ENCODE data around the gene ADAR. TPM values are rescaled to one million over a fixed set of nuclear protein-coding genes. Genes with fewer than 3 reads are reported as not detected.
A peak's percentile ranks its signal among the peaks of the same experiment; 100 is the strongest.

The ADAR gene
- total and polyA plus RNA-seq, 4 experiments from 2014 or later: 64.4 to 247 (median 201) TPM

GRCh38 chr1:154586231-154586630 lies 21.8 kb downstream of the ADAR start:
- ChIA-PET POLR2A (ENCODE audit: partially characterized antibody) (no interaction called here), CTCF (ENCODE audit: partially characterized antibody) (no interaction called here)
- peaks cover 96% of the 10 kb centered on the region for H3K36me3 ChIP-seq (ENCODE audit: insufficient read depth, low read length)
- intact Hi-C loops (cut with micrococcal nuclease): no loop called here
- Mint-ChIP-seq H3K4me1 (peaks cover 0 to 4% (median under 1%) of the 10 kb centered on the region in 4 donors), H3K27ac (no peak overlapping the region), H3K36me3 (peaks cover 75 to 91% of the 10 kb centered on the region in 2 donors), H3K4me3 (no peak overlapping the region), H3K9me3 (no peaks in the 10 kb centered on the region), H3K27me3 (no peaks in the 10 kb centered on the region)
- no peaks in the 10 kb centered on the region for H3K4me1 ChIP-seq (ENCODE audit: insufficient read depth, low read length)
- no peak overlapping the region for H3K4me3 ChIP-seq (ENCODE audit: low read length in 2 of 2)
- H3K9me3 ChIP-seq (ENCODE audit: control insufficient read depth in 1 of 2, low read length in 2 of 2): no peaks in the 10 kb centered on the region
- no peak overlapping the region for H3K27ac ChIP-seq (ENCODE audit: low read depth, low read length)
- H3K27me3 ChIP-seq (ENCODE audit: insufficient read depth, low read length): no peaks in the 10 kb centered on the region
- no peak for DNase-seq

DNA sequence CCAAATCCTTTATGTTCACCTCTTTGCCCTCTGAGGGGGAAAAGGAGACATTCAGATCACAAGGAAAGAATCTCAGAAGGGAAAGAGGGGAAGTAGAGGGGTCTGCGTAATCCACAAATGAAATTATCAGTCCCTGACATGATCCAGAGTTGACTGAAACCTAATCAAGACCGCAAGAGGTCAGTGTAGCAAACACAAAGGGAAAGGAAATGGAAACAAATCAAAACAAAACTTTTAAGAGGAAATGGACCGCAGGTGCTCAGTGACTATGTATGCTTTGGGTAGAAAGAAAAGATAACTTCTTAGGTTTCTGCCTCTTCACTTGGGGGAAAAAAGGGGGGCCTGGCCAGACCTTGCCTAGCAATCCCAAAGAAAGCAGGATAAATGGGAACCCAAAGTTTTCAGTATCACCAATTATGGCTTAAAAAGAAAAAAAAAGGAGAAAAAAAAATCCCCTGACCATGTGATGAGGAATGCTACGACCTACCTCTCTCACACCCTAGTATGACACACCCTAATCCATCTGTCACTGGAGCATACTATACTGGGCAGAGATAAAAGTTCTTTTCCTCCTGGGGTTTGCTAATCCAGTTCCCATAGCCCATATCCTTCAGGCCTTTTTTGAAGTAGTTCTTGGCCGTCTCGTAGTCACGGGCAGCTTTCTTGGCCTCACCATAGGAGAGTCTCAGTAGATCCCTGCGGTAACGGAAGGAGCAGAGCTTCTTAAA lies 23.6 kb downstream of the ADAR start:
- no peaks in the 10 kb centered on the region for H3K9me3 Mint-ChIP-seq
- H3K4me1 Mint-ChIP-seq: peaks cover 0 to 4% (median under 1%) of the 10 kb centered on the region in 4 donors
- Histone ChIP-seq H3K4me1 (ENCODE audit: insufficient read depth, low read length) (no peaks in the 10 kb centered on the region), H3K4me3 (ENCODE audit: low read length in 2 of 2) (no peak overlapping the region), H3K9me3 (ENCODE audit: control insufficient read depth in 1 of 2, low read length in 2 of 2) (no peaks in the 10 kb centered on the region), H3K27ac (ENCODE audit: low read depth, low read length) (no peak overlapping the region), H3K36me3 (ENCODE audit: insufficient read depth, low read length) (peaks cover 91% of the 10 kb centered on the region), H3K27me3 (ENCODE audit: insufficient read depth, low read length) (no peaks in the 10 kb centered on the region)
- peak overlapping the region in 3 of 7 donors; percentile 30 to 75 (median 68) for H3K27ac Mint-ChIP-seq
- ChIA-PET CTCF (ENCODE audit: partially characterized antibody) (interaction anchor here (1.7 kb wide), 1 partner anchor 25 kb away, joined by 3 read pairs; no protein-coding TSS in a partner anchor), POLR2A (ENCODE audit: partially characterized antibody) (no interaction called here)
- no peak for DNase-seq
- intact Hi-C loops (cut with micrococcal nuclease): no loop called here
- no peaks in the 10 kb centered on the region for H3K27me3 Mint-ChIP-seq
- peaks cover 79 to 92% of the 10 kb centered on the region in 2 donors for H3K36me3 Mint-ChIP-seq
- H3K4me3 Mint-ChIP-seq: no peak overlapping the region

DNA sequence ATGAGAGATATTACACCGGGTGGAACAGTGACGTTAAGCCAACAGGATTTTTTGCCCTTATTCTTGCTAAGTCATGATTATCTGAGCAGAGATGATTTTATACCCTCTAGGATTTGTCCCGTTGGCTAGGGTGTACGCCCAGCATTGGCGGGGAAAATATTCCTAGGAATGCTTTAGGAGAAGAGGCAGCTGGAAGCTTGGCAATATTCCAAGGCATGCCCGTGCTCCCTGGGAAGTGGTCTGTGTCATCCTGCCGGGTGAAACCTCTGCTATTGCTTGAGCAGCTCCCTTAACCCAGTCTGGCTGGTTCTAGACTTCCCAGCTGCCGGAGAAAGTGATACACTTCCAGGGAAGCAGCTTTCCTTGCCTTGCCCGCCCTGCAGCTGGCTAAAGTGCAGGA lies 24.2 kb downstream of the ADAR start:
- POLR2A ChIA-PET (ENCODE audit: partially characterized antibody): no interaction called here
- Mint-ChIP-seq H3K4me3 (no peak overlapping the region), H3K36me3 (peaks cover 81 to 92% of the 10 kb centered on the region in 2 donors)

DNA sequence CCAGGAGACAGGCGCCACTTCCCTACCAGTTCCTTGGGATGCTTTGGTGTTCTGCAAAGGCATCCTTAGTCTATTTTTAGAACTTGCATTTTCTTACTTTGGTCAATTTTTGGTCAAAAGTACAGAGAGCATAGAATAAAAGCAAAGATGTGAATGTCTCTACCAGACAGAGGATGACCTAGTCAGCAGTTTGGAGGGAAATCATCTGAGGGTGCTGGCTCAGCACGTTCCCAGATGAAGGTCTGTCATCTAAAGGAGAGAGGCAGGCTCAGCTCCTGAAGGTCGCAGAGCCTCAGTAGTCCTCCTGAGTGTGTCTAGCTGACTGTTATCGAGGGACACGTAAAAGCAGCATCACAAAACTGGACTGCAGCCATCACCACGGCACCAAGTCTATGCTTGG lies 25.1 kb downstream of the ADAR start:
- no peak overlapping the region for H3K4me3 ChIP-seq (ENCODE audit: low read length in 2 of 2)
- no peaks in the 10 kb centered on the region for H3K9me3 ChIP-seq (ENCODE audit: control insufficient read depth in 1 of 2, low read length in 2 of 2)
- H3K36me3 Mint-ChIP-seq: peaks cover 78 to 87% of the 10 kb centered on the region in 2 donors
- H3K36me3 ChIP-seq (ENCODE audit: insufficient read depth, low read length): peaks cover 84% of the 10 kb centered on the region
- H3K27me3 Mint-ChIP-seq: no peaks in the 10 kb centered on the region
- H3K27ac Mint-ChIP-seq: no peak overlapping the region
- H3K4me3 Mint-ChIP-seq: no peak overlapping the region
- ChIA-PET POLR2A (ENCODE audit: partially characterized antibody) (no interaction called here), CTCF (ENCODE audit: partially characterized antibody) (no interaction called here)
- peaks cover 0 to 4% (median under 1%) of the 10 kb centered on the region in 4 donors for H3K4me1 Mint-ChIP-seq
- no peak for DNase-seq
- no peaks in the 10 kb centered on the region for H3K4me1 ChIP-seq (ENCODE audit: insufficient read depth, low read length)
- no peaks in the 10 kb centered on the region for H3K27me3 ChIP-seq (ENCODE audit: insufficient read depth, low read length)
- intact Hi-C loops (cut with micrococcal nuclease): no loop called here
- no peaks in the 10 kb centered on the region for H3K9me3 Mint-ChIP-seq
- no peak overlapping the region for H3K27ac ChIP-seq (ENCODE audit: low read depth, low read length)

More for the DNA sequence above, 24.2 kb downstream of the ADAR start:
- no peaks in the 10 kb centered on the region for H3K27me3 Mint-ChIP-seq
- Histone ChIP-seq H3K27me3 (ENCODE audit: insufficient read depth, low read length) (no peaks in the 10 kb centered on the region), H3K27ac (ENCODE audit: low read depth, low read length) (no peak overlapping the region), H3K4me1 (ENCODE audit: insufficient read depth, low read length) (no peaks in the 10 kb centered on the region), H3K4me3 (ENCODE audit: low read length in 2 of 2) (no peak overlapping the region), H3K9me3 (ENCODE audit: control insufficient read depth in 1 of 2, low read length in 2 of 2) (no peaks in the 10 kb centered on the region), H3K36me3 (ENCODE audit: insufficient read depth, low read length) (peaks cover 89% of the 10 kb centered on the region)
- intact Hi-C loops (cut with micrococcal nuclease): no loop called here
- H3K9me3 Mint-ChIP-seq: no peaks in the 10 kb centered on the region
- peaks cover 0 to 4% (median under 1%) of the 10 kb centered on the region in 4 donors for H3K4me1 Mint-ChIP-seq
- CTCF ChIA-PET (ENCODE audit: partially characterized antibody): no interaction called here
- no peak overlapping the region for H3K27ac Mint-ChIP-seq
- DNase-seq: no peak

GRCh38 chr1:154581766-154582165 lies 26.2 kb downstream of the ADAR start:
- Mint-ChIP-seq H3K27ac (no peak overlapping the region), H3K4me3 (no peak overlapping the region), H3K9me3 (no peaks in the 10 kb centered on the region), H3K4me1 (peaks cover 0 to 4% (median 0%) of the 10 kb centered on the region in 4 donors), H3K27me3 (no peaks in the 10 kb centered on the region), H3K36me3 (peaks cover 67 to 76% of the 10 kb centered on the region in 2 donors)
- Histone ChIP-seq H3K4me3 (ENCODE audit: low read length in 2 of 2) (no peak overlapping the region), H3K36me3 (ENCODE audit: insufficient read depth, low read length) (peaks cover 73% of the 10 kb centered on the region), H3K27ac (ENCODE audit: low read depth, low read length) (no peak overlapping the region), H3K4me1 (ENCODE audit: insufficient read depth, low read length) (no peaks in the 10 kb centered on the region), H3K27me3 (ENCODE audit: insufficient read depth, low read length) (no peaks in the 10 kb centered on the region), H3K9me3 (ENCODE audit: control insufficient read depth in 1 of 2, low read length in 2 of 2) (no peaks in the 10 kb centered on the region)
- ChIA-PET POLR2A (ENCODE audit: partially characterized antibody) (no interaction called here), CTCF (ENCODE audit: partially characterized antibody) (no interaction called here)
- DNase-seq: no peak
- intact Hi-C loops (cut with micrococcal nuclease): no loop called here

- DNase-seq: no peak
- H3K36me3 ChIP-seq (ENCODE audit: insufficient read depth, low read length): peaks cover 49% of the 10 kb centered on the region
Measured at GRCh38 chr1:154579374-154579773, 28.6 kb downstream of the ADAR start.

DNA sequence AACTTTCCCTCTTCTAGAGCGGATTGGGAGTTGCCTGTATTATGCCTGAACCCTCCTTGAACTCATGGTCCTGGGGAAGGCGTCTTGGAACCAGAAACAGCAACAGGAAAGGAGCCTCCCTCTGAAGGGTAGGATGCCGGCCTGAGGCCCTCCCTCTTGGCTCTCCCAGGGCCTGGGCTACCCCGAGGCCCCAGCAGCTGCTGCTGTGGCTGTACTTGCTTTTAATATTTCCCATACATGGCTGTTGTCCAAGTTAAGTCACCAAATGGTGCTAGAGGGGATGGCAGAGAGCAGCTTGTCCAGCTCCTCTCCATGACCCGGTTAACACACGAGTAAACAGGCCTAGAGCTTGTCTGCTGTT lies 29.9 kb downstream of the ADAR start:
- ChIA-PET POLR2A (ENCODE audit: partially characterized antibody) (interaction anchor here (1.4 to 2.5 kb wide), 2 partner anchors 32 to 358 kb away, joined by 5 to 8 read pairs; no protein-coding TSS in a partner anchor), CTCF (ENCODE audit: partially characterized antibody) (interaction anchor here (1.6 to 1.8 kb wide), 2 partner anchors 17 to 18 kb away, joined by 5 to 7 read pairs; no protein-coding TSS in a partner anchor)
- peak overlapping the region in 4 of 7 donors; percentile 4 to 61 (median 38) for H3K27ac Mint-ChIP-seq

More at GRCh38 chr1:154579374-154579773, 28.6 kb downstream of the ADAR start:
- Histone ChIP-seq H3K27ac (ENCODE audit: low read depth, low read length) (no peak overlapping the region), H3K4me3 (ENCODE audit: low read length in 2 of 2) (no peak overlapping the region), H3K27me3 (ENCODE audit: insufficient read depth, low read length) (no peaks in the 10 kb centered on the region), H3K9me3 (ENCODE audit: control insufficient read depth in 1 of 2, low read length in 2 of 2) (no peaks in the 10 kb centered on the region), H3K4me1 (ENCODE audit: insufficient read depth, low read length) (no peaks in the 10 kb centered on the region)
- Mint-ChIP-seq H3K9me3 (no peaks in the 10 kb centered on the region), H3K27ac (peak overlapping the region in 1 of 7 donors; percentile 47), H3K36me3 (peaks cover 43 to 52% of the 10 kb centered on the region in 2 donors), H3K27me3 (no peaks in the 10 kb centered on the region), H3K4me3 (no peak overlapping the region), H3K4me1 (peaks cover 0 to 5% (median 1%) of the 10 kb centered on the region in 4 donors)
- ChIA-PET POLR2A (ENCODE audit: partially characterized antibody) (interaction anchor here (2.5 kb wide), 1 partner anchor 30 kb away, joined by 8 read pairs; no protein-coding TSS in a partner anchor), CTCF (ENCODE audit: partially characterized antibody) (no interaction called here)
- intact Hi-C loops (cut with micrococcal nuclease): no loop called here

More for the DNA sequence above, 29.9 kb downstream of the ADAR start:
- Histone ChIP-seq H3K36me3 (ENCODE audit: insufficient read depth, low read length) (peaks cover 36% of the 10 kb centered on the region), H3K27me3 (ENCODE audit: insufficient read depth, low read length) (no peaks in the 10 kb centered on the region), H3K9me3 (ENCODE audit: control insufficient read depth in 1 of 2, low read length in 2 of 2) (no peaks in the 10 kb centered on the region), H3K27ac (ENCODE audit: low read depth, low read length) (no peak overlapping the region), H3K4me1 (ENCODE audit: insufficient read depth, low read length) (no peaks in the 10 kb centered on the region), H3K4me3 (ENCODE audit: low read length in 2 of 2) (no peak overlapping the region)
- Mint-ChIP-seq H3K27me3 (peaks cover 0 to 3% of the 10 kb centered on the region in 2 donors), H3K9me3 (no peaks in the 10 kb centered on the region), H3K36me3 (peaks cover 31 to 40% of the 10 kb centered on the region in 2 donors), H3K4me3 (no peak overlapping the region), H3K4me1 (peaks cover 0 to 7% (median 5%) of the 10 kb centered on the region in 4 donors)
- intact Hi-C loops (cut with micrococcal nuclease): no loop called here
- DNase-seq: no peak
